GM13977 (cell line): Measurements from ENCODE around the gene FLT3.

Experiments used
- DNase-seq: peaks from one replicate; pipeline ENCODE4 v3.0.0; 2012; ENCODE audit warnings: low spot score
- in situ Hi-C: fragments of 300-500 bp; cut with MboI; formaldehyde crosslinking; loops from one replicate; pipeline ENCODE4 v1.12.0; 2022; ENCODE audit warnings: low sequenced_read_pairs, low pct_unique_long_range_greater_than_20kb, mixed read lengths, inconsistent platforms; ENCODE audit not compliant: unreplicated experiment
- TF ChIP-seq, protein P1 (sequence below): IDR thresholded peaks from 2 replicates; pipeline ENCODE4 v1.5.1; 2012; ENCODE audit warnings: mild to moderate bottlenecking, control low read depth; ENCODE audit not compliant: insufficient read depth; ENCODE audit errors: extremely low read depth, missing control alignments

Gene FLT3

DNA sequence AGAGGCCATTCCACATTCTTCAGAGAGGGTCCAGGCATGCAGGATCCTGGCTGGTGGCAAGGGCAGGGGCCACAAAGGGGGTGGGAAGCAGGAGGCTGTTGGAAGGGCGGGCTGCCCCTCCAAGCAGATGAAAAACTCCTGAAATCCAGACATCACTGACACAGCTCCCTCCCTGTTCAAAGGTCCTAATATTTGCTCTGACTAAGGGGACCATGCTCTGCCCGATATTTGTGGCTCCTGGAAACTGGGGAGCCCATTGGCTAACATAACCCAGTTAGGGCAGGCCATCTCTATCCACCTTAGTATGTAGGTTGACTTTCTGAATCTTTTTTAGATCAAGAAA is 127.9 kb downstream of the FLT3 start:
- DNase-seq, result no peak
- in situ Hi-C loops, result loop anchor here (5.0 to 10.0 kb wide), 2 partner anchors 45 to 178 kb away; partner anchors contain the start of gene GSX1
- TF ChIP-seq, protein P1, sequence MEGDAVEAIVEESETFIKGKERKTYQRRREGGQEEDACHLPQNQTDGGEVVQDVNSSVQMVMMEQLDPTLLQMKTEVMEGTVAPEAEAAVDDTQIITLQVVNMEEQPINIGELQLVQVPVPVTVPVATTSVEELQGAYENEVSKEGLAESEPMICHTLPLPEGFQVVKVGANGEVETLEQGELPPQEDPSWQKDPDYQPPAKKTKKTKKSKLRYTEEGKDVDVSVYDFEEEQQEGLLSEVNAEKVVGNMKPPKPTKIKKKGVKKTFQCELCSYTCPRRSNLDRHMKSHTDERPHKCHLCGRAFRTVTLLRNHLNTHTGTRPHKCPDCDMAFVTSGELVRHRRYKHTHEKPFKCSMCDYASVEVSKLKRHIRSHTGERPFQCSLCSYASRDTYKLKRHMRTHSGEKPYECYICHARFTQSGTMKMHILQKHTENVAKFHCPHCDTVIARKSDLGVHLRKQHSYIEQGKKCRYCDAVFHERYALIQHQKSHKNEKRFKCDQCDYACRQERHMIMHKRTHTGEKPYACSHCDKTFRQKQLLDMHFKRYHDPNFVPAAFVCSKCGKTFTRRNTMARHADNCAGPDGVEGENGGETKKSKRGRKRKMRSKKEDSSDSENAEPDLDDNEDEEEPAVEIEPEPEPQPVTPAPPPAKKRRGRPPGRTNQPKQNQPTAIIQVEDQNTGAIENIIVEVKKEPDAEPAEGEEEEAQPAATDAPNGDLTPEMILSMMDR, result no peak

- TF ChIP-seq, protein P1, result no peak
- no peak for DNase-seq
- in situ Hi-C loops, result loop anchor here (5.0 to 10.0 kb wide), 2 partner anchors 45 to 177 kb away; partner anchors contain the start of gene GSX1
These were observed 128.4 kb downstream of the FLT3 start for GRCh38 chr13:27971776-27972477.

DNA sequence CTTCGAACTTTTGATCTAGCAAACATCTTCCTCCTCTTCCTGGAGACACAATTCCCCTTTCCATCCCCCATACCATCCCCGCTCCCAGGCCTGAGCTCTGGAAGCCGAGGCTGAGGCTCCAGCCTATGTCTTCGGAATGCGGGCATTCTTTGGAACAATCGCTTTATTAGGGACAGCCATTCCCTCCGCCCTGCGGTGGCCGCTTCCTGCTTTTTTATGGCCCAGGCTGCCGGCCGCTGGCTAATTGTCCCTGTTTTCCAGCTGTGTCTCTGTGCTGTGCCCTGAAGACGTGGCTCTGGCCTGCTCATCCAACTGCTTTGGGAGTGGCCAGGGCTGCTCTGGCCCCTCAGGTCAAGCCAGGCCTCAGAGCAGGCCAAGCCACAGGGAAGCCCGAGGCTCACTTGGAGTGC is 129.1 kb downstream of the FLT3 start:
- no peak for DNase-seq
- in situ Hi-C loops, result loop anchor here (5.0 to 10.0 kb wide), 2 partner anchors 44 to 176 kb away; partner anchors contain the start of gene GSX1
- TF ChIP-seq, protein P1, result no peak

GRCh38 chr13:27970382-27971235 is 129.8 kb downstream of the FLT3 start:
- in situ Hi-C loops, result loop anchor here (5.0 to 10.0 kb wide), 2 partner anchors 43 to 176 kb away; partner anchors contain the start of gene GSX1
- DNase-seq, result no peak
- TF ChIP-seq, protein P1, result no peak

DNA sequence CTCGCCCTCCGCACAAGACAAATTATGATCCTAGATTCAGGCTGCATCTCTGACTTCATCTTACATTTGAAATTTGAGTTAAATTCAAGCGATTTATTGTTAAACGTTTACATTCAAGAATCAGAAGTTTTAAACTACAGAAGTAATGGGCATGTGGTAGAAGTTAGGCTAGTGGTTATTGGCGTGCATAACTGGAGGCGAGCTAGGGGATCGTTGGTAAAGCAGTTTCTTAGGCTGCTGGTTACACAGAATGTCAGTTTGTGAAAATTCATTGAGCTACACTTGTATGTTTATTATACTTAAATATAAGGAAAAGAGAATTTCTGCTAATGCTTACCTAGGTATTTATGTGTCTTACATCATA is 130.5 kb downstream of the FLT3 start:
- in situ Hi-C loops, result loop anchor here (5.0 to 10.0 kb wide), 2 partner anchors 43 to 175 kb away; partner anchors contain the start of gene GSX1
- TF ChIP-seq, protein P1, result no peak
- DNase-seq, result no peak

- TF ChIP-seq, protein P1, result no peak
- DNase-seq, result peak; percentile 47
- in situ Hi-C loops, result no loop called here
These were observed 131.1 kb downstream of the FLT3 start, which contains the start of gene CDX2 for GRCh38 chr13:27969082-27969865. Gene CDX2 (minus strand): TSS chr13:27969315. CDS start chr13:27969006, 309 bp downstream.
